HG03039 (cell line): Measurements from ENCODE around the gene AKAP7.
"Not testable (repeated sequence)": the region's sequence is repeated elsewhere in the genome, so short reads cannot be mapped to it uniquely, and the experiment has no call there.

Source experiments
- ATAC-seq: cut with Tn5 transposase; IDR thresholded peaks from one replicate; pipeline ENCODE4 v1.9.1; 2021; ENCODE audit warnings: mild to moderate bottlenecking, moderate library complexity; ENCODE audit not compliant: unreplicated experiment

AKAP7 gene

DNA sequence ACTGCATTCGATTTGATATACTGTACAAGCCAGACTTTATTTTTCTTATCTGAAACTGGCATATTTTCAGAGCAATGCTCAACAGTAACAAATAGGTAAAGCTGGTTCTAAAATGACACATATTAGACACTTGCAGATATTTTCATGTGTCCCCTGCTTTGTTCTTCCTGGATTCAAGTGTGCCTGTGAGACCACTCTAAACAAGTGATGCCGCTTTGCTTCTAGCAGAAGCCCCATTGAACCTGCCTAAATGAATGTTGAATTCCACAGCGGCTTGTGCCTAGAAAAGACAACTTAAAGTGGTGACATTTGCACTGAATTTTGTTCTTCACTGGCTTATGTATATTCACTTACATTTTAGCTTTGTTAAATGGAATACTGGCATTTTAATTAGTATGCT, 115.7 kb downstream of the AKAP7 start:
- ATAC-seq = no peak

DNA sequence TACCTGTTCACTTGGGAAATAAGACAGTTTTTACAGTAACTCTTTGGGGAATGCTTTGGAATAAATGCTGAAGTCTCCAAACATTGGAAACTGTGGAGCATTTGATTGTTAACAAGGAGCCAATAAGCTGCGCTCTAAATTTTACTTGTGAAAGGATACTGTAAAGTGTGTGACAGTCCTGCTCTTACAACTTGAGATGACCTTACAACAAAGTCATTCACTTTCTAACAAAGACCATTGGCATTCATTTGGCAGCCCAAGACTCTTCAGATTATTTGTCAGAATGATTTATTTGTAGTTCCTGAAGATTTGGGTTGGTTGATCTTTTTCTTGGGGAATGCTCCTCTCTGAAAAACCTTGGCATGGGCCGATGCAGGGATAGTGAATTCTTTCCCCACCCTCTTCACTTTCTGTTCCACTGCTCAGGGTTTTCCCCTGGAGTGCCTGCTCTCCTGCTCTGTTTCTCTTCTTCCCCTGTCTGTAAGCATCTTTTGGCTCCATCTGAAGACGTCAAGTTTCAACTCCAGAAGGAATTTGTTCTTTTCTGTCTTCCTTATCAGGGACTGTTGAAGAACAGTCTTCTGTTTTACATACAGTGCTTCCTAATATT, 116.4 kb downstream of the AKAP7 start:
- ATAC-seq = no peak

DNA sequence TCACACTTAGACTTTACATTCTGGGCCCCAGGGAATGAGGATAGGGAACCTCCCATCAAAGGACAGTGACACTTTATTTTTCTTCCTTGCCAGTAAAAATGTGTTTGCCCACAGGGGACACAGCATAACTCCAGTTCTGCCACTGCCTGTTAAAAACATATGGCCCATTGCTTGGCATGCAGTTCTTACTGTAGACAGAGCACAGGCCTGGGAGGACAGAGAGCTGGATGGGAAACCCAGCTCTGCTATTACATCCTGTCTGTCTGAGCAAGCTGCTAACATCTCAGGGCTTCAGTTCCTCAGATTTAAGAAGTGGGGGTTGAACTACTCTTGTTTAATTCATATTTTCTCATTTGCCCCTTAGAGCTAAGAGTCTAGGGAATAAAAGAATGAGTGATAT, 120.2 kb downstream of the AKAP7 start:
- no peak for ATAC-seq

DNA sequence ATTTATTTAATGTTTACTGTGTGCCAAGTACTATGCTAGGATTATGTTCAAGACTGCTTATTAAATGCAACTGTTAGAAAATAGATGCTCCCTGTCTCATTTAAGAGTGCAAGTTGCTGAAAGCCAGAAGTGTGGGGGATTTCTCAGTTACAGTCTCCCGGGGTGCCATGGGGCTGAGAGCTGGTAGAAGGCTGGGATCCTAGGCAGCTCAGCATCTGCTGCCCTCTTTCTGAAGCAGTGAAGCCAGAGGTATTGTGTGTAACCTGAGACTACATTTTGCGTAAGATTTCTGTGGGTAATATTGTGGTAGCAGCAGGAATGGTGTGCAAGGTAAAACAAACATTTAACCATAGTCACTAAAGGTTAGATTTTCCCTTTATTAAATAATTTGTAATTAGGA, 120.6 kb downstream of the AKAP7 start:
- no peak for ATAC-seq

DNA sequence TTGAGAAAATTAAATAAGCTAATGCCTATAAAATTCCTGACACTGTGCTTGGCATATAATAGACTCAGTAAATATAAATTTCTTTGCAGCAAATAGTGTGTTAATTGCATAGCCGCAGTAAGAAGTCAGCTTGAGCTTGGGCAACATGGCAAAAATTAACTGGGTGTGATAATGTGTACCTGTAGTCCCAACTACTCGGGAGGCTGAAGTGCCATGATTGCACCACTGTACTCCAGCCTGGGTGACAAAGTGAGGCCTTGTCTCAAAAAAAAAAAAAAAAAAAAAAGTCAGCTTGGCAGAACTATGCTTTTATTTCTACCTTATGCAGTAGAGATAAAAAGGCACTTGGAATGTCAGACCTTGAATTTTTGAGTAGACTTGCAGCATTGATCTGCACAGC, 121.8 kb downstream of the AKAP7 start:
- ATAC-seq = no peak

DNA sequence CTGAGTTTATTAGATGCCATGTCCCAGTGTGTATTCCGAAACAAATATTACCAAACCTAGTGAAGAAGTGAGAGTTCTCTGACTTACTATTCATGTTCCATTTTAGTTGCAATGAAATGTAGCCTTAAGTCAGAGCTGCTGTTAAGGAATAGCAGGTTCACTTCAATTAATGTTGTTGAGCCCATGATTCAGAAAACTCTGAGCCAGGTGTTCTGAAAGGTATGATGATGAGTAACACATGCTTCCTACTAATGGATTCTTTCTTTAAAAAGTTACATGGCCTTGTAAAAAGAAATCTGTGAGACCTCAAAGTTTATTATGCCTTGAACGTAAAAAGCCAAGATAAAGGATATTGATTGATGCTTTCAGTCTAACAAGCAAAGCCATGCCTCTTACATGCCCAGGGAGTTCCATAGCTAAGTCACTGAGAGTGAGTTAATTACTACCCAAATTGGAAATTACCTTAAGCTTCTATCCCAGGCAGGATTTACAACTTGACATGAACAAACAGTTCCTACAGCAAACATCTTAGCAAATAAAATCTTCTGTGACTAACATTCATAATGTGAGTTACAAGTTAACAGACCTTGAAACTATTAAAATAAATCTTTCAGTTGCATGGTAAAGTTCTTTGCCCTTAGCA, 122.9 kb downstream of the AKAP7 start:
- ATAC-seq = no peak

DNA sequence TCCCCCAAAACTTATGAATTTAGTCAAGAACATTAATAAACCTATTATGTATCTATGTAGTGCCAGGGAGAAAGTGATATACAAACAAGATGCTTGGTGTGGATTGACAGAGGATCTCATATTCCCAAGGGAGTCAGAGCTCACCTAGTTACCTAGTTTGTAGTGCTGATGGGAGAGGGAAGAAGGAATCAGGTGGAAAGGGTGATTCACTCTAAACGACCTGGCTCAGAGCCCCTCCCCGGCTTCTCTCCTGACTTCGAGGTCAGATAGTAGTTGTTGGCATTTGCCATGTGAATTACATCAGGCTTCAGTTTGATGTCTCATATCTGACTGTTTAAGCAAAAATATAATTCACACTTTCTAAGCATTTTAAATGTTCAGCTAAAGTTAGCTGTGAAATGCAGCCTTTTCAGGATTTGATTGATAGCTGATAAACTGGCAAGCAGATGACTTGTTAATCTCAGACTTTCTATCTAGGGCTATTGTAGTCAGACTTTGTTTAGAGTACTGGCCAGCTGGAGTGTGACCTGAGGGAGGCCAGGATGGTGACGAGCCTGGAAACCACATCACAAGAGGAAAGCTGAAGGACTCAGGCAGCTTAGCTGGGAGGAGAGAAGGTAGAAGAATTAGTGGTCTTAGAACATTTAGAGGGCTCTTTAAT, 123.7 kb downstream of the AKAP7 start:
- ATAC-seq = no peak

DNA sequence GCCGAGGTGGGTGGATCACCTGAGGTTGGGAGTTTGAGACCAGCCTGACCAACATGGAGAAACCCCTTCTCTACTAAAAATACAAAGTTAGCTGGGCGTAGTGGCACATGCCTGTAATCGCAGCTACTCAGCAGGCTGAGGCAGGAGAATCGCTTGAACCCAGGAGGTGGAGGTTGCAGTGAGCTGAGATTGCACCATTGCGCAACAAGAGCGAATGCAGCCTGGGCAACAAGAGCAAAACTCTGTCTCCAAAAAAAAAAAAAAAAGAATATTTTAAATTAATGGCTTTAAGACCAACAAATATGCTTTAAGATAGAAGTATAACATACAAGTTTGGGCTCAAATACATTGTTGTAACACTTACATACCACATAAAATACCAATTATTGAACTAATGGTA, 125.7 kb downstream of the AKAP7 start:
- ATAC-seq = not testable (repeated sequence)

DNA sequence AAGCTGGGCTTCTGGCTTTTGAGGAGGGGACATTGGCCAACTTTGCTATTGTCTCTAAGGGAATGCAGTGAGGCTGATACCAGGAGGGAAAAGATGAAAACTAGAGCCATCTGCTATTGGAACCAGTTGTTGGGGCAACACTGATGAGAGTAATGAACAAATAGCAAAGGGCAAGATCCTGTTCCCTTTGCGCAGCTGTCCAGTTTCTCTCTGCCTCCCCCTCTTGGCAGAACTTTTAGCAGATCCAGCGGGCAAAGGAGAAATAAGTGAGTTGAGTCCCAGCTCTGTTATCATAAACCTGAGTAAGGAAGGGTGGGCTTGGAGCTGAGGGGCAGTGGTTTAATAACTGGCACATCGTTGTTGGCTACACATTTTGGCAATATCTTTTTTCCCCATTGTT, 126.8 kb downstream of the AKAP7 start:
- ATAC-seq = no peak

DNA sequence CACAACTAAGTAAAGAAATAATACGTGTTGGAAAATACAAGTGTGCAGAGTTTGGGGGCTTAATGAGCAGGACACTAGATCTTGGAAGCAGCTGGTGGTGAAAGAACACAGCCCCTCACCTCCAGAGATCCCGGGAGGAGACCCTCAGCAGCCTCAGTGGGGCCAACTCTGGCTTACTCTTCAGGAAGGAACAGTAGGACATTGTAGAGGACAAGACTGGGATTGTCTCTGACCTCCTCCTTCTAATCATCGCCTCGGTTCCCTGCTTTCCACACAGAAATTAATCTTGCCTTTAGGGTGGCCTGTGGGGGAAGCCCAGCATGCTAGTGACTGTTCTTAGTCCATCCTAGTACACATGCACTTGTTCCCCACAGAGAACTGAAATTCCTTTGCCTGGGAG, 130.7 kb downstream of the AKAP7 start:
- no peak for ATAC-seq

DNA sequence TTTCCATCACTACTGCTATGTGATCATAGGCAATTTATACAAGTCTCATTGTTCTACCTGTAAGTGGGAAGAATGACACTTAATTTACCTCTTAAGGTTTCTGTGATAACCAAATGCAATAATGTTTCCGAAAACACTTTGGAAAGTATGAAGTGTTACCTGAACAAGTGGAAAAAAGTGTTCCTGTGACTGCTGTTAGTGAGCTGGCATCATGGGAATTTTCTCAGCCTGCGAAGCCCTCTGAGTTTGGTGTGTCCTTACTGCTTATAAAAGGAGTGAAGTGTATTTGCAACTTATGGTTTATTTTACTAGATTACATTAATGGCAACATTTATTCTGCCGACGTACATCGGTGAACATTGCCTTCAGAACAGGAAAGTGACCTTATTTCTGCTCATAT, 133.0 kb downstream of the AKAP7 start:
- ATAC-seq = no peak

DNA sequence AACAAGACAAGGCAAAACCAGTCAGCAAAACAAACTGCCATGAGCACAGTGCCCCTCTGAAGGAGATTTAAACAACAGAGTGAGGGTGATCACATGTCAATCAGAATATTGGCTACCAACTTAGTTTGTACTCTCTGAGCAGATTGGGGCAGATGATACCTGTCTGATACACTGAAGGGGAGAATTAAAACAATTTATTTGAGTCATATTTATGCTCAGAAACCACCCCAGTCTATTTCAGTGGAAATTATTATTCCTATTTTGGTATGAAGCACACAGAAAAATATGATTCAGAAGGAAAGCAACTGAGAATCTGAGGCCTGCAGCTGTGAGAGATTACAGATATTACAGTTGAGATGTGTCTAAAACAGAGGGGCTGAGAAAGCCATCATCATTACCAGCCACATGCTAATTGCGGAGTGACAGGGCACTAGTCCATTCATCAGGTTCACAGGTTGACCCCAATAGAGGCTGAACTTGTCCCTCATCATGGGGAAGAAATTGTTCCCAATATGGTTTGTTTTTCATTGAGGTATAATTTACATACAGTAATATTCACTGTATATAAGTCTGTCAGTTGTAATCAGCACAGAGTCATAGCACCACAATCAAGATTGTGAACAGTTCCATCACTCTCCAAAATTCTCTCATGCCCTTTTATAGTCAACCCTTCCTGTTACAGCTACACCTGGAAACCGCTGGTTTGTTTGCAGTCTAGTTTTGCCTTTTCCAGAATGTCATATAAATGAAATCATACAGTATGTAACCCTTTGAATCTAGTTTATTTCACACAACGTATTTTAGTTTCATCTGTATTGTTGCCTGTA, 134.5 kb downstream of the AKAP7 start:
- ATAC-seq = no peak

DNA sequence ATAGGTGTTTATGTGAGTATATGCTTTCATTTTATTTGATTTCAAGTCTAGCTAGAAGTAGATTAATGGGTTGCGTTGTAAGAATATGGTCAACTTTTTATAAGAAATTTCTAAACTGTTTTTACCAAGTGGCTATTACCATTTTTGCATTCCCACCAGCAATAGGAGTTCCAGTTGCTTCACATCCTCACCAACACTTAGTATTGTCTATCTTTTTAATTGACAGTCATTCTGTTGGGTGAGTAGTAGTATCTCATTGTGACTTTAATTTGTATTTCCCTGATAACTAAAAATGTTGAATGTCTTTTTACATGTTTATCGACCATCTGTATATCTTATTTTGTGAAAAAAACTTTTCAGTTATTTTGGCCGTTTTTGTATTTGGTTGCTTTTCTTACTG, 135.3 kb downstream of the AKAP7 start:
- ATAC-seq = no peak

DNA sequence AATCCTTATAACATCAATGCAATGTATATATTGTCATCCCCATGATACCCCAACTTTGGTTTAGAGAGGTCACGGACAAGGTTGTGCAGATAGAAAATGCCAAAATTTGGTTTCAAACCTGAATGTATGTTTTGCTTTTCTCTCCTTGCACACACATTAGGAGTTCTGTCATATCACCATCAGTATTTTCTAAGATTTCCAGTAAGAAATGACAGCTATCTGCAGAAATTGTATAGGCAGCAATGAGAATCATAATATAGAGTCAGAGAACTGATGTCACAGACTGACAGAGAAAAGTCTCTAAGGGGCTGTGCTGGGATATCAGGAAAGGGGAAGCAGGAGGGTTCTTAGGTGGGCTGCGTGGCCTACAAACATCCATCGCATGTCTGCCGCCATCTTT, 140.0 kb downstream of the AKAP7 start:
- ATAC-seq = no peak

DNA sequence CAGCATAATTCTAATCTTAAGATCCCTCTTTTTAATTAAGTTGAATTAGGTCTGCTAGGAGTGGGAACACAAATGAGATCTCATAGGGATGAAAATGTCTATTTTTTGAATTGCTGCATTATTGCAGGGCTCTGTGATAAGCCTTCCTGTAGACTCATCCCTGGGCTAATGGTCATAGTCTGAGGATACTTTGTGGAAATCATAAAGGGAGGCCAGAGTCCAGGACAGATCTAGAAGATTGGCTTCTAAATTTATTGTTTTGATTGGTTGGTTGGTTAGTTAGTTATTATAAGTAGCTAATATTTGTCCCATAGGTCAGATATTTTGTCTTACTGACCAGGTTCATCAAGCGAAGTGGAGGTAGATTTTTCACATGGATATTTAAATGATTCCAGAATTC, 142.3 kb downstream of the AKAP7 start:
- no peak for ATAC-seq

DNA sequence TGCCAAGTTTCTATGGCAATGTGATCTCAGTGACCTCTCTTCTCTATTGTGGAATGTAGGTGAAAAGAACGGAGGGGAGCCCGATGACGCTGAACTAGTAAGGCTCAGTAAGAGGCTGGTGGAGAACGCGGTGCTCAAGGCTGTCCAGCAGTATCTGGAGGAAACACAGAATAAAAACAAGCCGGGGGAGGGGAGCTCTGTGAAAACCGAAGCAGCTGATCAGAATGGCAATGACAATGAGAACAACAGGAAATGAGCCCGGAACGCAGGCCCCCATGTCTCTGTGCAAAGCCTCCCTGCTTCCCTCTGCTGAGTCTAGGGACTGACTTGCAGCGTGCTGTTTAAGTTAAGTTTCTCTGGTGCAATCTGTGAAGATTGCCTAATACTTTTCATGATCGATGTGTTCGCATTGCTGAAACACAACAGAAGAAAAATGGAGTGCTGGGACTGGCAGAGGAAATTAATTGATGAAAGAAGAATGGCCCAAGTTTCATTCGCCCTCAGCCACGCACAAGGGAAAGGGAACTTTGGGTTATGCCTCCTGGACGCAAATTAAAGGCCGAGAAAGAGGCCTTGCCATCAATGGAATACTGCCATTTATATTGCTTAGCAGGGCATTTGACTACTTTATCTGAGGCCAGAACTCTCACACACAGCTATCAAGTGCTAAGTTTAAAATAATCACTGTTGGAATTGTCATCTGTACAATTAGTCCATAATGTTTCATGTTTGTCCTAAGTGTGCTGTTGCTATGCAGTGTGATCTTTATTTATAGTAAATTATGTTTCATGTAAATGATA, 146.4 kb downstream of the AKAP7 start:
- ATAC-seq = no peak

DNA sequence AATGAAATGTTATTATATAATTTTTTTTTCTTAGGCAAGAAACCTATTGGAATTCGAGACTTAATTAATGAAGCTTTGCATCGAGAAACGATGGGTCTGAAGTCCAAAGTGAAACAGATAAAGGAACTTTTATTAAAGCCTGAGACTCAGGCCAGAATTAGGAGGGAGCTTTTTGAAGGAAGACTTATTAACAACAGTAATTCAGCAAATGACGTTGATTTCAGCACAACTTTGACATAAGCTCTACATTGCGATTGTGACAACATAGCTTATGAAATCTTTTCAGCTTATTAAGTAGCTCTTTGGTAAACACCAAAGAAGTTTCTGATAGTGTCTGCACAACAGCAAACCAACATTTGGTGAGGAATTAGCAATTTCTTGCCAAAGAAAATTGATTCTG, 147.1 kb downstream of the AKAP7 start:
- ATAC-seq = no peak

DNA sequence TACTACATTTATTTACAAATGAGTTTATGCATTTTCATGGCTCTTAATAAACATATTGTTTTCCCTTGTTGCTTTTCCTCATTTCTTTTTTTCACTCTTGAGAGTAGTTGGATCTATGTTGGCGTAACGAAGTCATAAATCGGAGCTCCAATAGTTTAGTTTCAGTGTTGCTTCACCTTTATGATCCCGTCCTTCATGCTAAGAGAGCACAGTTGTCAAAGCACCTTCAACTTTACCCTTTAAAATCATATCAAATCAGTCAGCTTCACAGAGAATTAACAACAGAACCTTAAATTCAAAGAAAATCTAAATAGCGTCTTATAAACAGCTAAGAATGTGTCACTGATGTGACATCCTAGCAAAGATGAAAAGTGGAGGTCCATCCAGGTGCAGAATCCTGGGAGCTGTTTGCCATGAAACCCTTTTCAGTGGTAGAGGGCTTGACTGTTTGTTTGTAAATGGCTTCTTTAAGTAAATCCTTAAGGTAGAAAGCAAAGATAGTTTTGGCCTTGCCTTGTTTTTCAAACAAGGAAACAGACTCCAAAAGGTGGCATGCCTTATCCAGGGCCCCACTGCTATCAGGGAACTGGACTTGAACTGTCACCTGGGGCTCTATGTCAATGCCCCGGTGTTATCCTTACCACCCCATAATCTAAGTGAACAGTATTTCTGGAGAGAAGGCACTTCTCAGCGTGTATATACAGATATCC, 148.4 kb downstream of the AKAP7 start:
- ATAC-seq = no peak

DNA sequence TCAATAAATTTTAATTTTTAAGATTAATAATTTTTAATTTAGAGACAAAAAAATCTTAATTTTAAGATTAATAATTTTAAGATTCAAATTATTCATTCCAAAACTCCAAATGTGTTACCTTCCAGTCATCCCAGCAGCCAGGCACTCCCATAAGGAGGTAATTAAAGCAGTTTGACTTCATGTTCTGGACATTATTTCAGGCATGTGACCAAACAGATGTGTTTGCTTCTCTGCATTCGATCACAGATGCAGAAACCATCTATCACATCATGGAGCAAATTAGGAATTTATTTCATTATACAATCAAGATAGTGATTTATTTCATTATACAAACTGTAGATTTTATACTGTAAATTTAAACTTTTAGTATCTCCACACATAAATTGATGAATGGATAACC, 150.3 kb downstream of the AKAP7 start:
- ATAC-seq = no peak

DNA sequence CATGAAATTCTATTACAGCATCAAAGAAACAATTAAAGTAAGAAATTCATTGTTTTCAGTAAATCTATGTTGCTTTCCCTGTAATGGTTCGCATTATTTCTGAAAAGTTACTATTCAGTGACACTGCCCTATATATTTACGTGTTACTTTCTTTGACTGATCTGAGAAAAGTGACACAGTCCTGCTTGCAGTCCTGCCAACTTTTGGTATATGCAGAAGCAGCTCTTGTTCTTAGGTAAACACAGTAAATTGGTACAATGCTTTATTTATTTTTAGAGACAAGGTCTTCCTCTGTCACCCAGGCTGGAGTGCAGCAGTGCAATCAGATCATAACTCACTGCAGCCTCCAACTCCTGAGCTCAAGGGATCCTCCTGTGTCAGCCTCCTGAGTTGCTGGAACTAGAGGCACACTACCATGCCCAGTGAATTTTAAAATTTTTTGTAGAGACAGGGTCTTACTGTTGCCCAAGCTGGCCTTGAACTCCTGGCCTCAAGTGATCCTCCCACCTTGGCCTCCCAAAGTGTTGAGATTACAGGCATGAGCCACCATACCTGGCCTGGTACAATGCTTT, 151.3 kb downstream of the AKAP7 start:
- ATAC-seq = no peak
